IPS-15b (cell line): ENCODE data around the gene LFNG.
A peak's percentile ranks its signal among the peaks of the same experiment; 100 is the strongest.

ENCODE experiments used
- H3K27me3 ChIP-seq: one replicate; pipeline ENCODE4 v1.6.1; 2013; ENCODE audit warnings: low read length; ENCODE audit not compliant: control insufficient read depth, insufficient read depth
- H3K36me3 ChIP-seq: one replicate; pipeline ENCODE4 v1.6.1; 2013; ENCODE audit warnings: low read length; ENCODE audit not compliant: control insufficient read depth, insufficient read depth
- H3K4me1 ChIP-seq: one replicate; pipeline ENCODE4 v1.6.1; 2013; ENCODE audit warnings: mild to moderate bottlenecking, low read length; ENCODE audit not compliant: control insufficient read depth, insufficient read depth
- H3K4me3 ChIP-seq: one replicate; pipeline ENCODE4 v1.5.1; 2013; ENCODE audit warnings: low read depth, low read length
- H3K9ac ChIP-seq: one replicate; pipeline ENCODE4 v1.6.1; 2013; ENCODE audit warnings: low read depth, mild to moderate bottlenecking, low read length
- H3K9me3 ChIP-seq: one replicate; pipeline ENCODE4 v1.6.1; 2013; ENCODE audit warnings: mild to moderate bottlenecking, low read length; ENCODE audit not compliant: control insufficient read depth, insufficient read depth

Gene LFNG, protein sequence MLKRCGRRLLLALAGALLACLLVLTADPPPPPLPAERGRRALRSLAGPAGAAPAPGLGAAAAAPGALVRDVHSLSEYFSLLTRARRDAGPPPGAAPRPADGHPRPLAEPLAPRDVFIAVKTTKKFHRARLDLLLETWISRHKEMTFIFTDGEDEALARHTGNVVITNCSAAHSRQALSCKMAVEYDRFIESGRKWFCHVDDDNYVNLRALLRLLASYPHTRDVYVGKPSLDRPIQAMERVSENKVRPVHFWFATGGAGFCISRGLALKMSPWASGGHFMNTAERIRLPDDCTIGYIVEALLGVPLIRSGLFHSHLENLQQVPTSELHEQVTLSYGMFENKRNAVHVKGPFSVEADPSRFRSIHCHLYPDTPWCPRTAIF

DNA sequence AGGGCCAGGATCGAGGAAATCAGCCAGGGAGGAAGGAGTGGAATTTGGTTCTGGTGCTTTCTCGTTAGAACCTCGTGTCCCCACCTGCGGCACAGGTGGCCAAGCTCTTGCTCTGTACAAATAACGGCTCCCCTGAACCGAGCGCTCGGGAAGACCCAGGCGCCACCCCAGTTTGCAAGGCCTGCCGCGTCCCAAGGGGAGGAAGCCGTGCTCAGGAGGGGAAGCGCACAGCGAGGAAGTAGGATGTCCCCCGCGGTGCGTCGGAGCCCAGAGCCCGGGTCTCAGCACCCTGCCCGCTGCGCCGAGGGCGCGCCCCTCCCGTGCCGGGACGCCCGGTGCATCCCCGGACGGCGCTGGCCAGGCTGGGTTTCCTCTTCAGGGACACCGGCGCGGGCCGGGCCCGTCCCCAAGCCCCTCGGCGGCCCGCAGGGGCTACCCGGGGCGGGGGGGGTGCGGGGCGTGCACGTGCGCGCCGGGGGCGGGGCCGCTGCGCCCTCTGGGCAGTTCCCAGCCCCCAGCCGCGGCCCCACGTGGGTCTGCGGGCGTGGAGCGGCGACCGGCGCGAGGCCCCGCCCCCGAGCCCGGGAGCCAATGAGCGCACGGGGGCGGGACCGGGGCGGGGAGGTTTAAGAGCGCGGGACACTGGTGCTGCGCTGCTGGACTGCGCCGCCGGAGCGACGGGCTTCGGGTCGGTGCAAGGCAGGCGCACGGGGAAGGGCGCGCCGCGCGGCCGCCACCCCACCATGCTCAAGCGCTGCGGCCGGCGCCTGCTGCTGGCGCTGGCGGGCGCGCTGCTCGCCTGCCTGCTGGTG lies at the start of gene LFNG:
LFNG (plus strand) TSS at position 656 of the 812 bp plus-strand sequence; CDS start at position 744, 88 bp downstream.
- Histone ChIP-seq H3K4me3 (peak within 1 kb of the TSS; percentile 71), H3K27me3 (peaks cover 16% of the 10 kb centered on the region), H3K9ac (peak within 1 kb of the TSS; percentile 47), H3K9me3 (no peaks in the 10 kb centered on the region), H3K4me1 (peaks cover 18% of the 10 kb centered on the region), H3K36me3 (peaks cover 4% of the 10 kb centered on the region)

GRCh38 chr7:2470204-2471021 lies 49.2 kb upstream of the LFNG start:
- Histone ChIP-seq H3K27me3 (no peaks in the 10 kb centered on the region), H3K36me3 (no peaks in the 10 kb centered on the region), H3K4me1 (peaks cover 5% of the 10 kb centered on the region), H3K9ac (no peak overlapping the region), H3K4me3 (no peak overlapping the region), H3K9me3 (no peaks in the 10 kb centered on the region)

DNA sequence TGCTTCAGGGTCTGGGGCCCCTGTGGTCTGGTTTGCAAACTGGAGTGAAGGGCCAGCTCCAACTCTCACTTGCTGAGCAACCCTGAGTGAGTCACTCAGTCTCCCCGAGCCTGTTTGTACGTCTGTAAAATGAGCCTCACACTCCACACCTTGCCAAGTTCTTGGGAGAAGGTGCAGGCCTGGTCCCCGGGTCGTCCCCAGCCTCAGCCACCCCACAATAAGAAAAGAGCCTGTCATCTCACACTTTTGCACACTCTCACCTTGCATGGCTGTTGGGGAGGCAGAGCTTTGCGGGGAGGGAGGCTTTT lies 48.6 kb upstream of the LFNG start:
- Histone ChIP-seq H3K27me3 (no peaks in the 10 kb centered on the region), H3K9ac (no peak overlapping the region), H3K36me3 (no peaks in the 10 kb centered on the region)

GRCh38 chr7:2471396-2471795 lies 48.2 kb upstream of the LFNG start:
- H3K4me1 ChIP-seq, result no peaks in the 10 kb centered on the region
- H3K4me3 ChIP-seq, result no peak overlapping the region
- H3K36me3 ChIP-seq, result no peaks in the 10 kb centered on the region
- no peaks in the 10 kb centered on the region for H3K27me3 ChIP-seq
- H3K9me3 ChIP-seq, result no peaks in the 10 kb centered on the region
- peak overlapping the region; percentile 56 for H3K9ac ChIP-seq

More for the DNA sequence above, 48.6 kb upstream of the LFNG start:
- Histone ChIP-seq H3K4me3 (no peak overlapping the region), H3K9me3 (no peaks in the 10 kb centered on the region), H3K4me1 (peaks cover under 1% of the 10 kb centered on the region)

DNA sequence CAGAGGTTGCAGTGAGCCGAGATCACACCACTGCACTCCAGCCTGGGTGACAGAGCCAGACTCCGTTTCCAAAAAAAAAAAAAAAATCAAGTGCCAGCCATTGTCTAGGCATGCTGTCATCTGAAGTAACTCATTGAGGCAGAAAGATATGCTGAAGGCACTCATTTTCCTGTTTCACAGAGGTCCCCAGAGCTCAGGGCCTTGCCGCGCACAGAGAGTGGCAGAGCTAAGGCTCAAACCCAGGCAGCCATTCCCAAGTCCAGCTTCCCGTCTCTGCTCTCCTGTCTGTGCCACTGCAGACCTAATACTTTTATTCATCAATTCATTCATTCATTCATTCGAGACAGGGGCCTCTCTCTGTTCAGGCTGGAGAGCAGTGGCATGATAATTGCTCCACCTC lies 46.8 kb upstream of the LFNG start:
- H3K4me3 ChIP-seq, result no peak overlapping the region
- H3K4me1 ChIP-seq, result peaks cover 2% of the 10 kb centered on the region
- no peaks in the 10 kb centered on the region for H3K36me3 ChIP-seq
- H3K9ac ChIP-seq, result no peak overlapping the region
- no peaks in the 10 kb centered on the region for H3K27me3 ChIP-seq
- no peaks in the 10 kb centered on the region for H3K9me3 ChIP-seq

DNA sequence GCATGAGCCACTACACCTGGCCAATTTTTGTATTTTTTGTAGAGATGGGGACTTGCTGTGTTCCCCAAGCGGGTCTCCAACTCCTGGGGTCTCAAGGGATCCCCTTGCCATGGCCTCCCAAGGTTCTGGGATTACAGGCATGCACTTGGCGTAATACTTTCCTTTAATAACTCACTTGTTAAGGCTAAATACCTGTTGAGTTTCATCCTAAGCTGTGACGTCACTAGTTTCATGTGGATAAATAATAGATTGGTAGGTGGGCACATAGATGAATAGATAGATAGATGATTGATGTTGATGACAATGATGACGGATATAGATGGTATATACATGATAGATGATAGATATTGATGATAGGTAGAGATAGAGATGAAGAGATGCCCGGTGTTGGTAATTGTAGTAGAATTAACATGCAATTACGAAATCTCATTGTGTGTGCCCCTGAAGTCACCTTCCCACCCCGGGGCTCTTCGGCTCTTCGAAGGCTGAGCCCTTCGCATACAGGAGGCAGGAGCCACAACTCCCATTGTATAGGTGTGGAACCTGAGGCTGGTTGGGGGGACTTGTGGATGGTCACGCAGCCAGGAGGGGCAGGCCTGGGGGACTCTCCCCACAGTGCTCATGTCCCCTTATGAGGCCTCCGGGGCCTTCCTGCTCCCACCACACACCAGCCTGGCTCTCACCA lies 45.9 kb upstream of the LFNG start:
- H3K4me1 ChIP-seq, result peaks cover 2% of the 10 kb centered on the region

GRCh38 chr7:2474224-2474623 lies 45.4 kb upstream of the LFNG start:
- Histone ChIP-seq H3K27me3 (no peaks in the 10 kb centered on the region), H3K9ac (no peak overlapping the region)

More for the DNA sequence above, 45.9 kb upstream of the LFNG start:
- no peaks in the 10 kb centered on the region for H3K27me3 ChIP-seq
- H3K9me3 ChIP-seq, result no peaks in the 10 kb centered on the region
- H3K36me3 ChIP-seq, result no peaks in the 10 kb centered on the region
- H3K9ac ChIP-seq, result no peak overlapping the region
- no peak overlapping the region for H3K4me3 ChIP-seq

DNA sequence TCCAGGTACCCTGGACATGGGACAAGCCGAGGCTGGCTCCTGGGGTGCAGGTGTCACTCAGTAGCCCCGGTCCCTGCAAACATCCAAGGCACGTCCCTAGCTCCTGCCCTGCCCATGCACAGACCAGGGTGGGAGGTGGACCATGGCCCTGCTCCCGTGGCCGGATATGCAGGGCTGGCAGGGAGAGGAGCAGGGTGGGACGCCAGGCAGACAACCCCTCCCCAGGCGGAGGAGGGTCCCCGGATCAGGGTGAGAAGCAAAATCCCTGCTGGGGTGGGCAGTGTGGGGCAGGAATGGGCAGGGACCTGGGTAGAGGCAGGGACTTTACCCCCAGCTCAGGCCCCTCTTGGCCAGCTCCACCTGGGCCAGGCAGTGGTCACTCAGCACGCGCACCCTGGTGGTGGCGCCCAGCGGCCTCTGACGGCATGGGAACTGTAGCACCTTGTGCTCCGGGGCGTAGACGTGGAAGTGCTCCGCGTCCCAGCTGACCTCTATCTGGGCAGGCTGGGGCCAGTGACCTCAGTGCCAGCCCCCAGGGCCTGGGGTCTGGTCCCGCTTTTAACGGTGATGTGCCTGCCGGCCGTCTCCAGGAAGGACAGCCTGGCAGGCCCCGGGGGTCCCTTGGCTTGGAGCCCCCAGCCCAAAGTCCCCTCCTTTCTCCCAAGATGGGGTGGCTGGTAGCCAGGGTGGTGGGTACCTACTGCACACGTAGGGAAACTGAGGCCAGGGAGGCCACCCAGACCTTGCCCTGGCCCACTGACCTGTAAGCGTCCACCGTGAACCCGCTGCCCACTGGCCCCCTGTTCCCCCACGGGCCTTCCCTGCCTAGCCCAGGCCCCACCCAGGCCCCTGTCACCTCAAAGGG lies 44.5 kb upstream of the LFNG start:
- Histone ChIP-seq H3K4me3 (no peak overlapping the region), H3K4me1 (peaks cover 2% of the 10 kb centered on the region), H3K9ac (no peak overlapping the region), H3K9me3 (no peaks in the 10 kb centered on the region), H3K36me3 (no peaks in the 10 kb centered on the region), H3K27me3 (no peaks in the 10 kb centered on the region)

More at GRCh38 chr7:2474224-2474623, 45.4 kb upstream of the LFNG start:
- Histone ChIP-seq H3K4me1 (peaks cover 2% of the 10 kb centered on the region), H3K36me3 (no peaks in the 10 kb centered on the region), H3K4me3 (no peak overlapping the region), H3K9me3 (no peaks in the 10 kb centered on the region)

DNA sequence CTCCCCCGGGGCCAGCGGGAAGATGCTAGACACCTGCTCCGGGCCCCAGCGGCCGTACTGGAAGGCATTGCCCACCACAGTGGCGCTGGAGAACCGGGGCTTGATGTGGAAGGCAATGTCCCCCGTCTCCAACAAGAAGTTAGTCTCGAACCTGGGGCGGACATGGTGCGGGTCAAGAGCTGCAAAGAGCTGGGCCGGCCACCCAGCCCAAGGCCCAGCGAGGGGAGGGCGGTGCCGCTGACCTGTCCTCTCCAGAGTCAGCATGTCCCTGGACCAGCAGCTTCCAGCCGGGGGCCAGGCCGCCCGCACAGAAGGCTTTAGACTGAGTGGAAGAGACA lies 43.9 kb upstream of the LFNG start:
- peaks cover 2% of the 10 kb centered on the region for H3K4me1 ChIP-seq
- H3K27me3 ChIP-seq, result no peaks in the 10 kb centered on the region

DNA sequence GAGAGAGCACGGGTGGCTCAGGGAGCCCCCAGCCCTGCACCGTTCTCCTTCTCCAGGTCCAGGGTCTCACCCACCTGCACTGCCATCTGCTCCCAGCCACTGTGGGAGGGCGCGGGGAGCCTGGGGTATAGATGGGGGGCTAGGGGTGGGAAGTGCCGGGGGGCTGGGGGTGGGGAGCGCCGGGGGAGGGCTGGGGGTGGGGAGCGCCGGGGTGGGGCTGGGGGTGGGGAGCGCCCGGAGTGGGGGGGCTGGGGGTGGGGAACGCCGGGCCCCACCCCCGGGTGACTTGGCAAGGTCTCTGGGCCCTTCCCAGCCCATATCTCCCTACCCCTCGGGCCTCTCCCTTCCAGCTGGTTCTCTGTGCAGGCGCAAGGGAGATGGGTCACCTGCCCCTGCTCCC lies 43.3 kb upstream of the LFNG start, which contains the start of gene GRIFIN:
GRIFIN (minus strand) TSS at position 101 of the 400 bp plus-strand sequence; CDS start at position 86, 15 bp downstream.
- Histone ChIP-seq H3K27me3 (no peaks in the 10 kb centered on the region), H3K36me3 (no peaks in the 10 kb centered on the region), H3K9me3 (no peaks in the 10 kb centered on the region), H3K4me3 (no peak within 1 kb of the TSS), H3K4me1 (peaks cover 2% of the 10 kb centered on the region), H3K9ac (no peak within 1 kb of the TSS)

More for the DNA sequence above, 43.9 kb upstream of the LFNG start:
- Histone ChIP-seq H3K4me3 (no peak overlapping the region), H3K9ac (no peak overlapping the region), H3K36me3 (no peaks in the 10 kb centered on the region), H3K9me3 (no peaks in the 10 kb centered on the region)
